T-cell (primary cell): ENCODE measurements around the gene GDF10. TPM values are rescaled to one million over a fixed set of nuclear protein-coding genes. Genes with fewer than 3 reads are reported as not detected.
A peak's percentile ranks its signal among the peaks of the same experiment; 100 is the strongest.

Experiments
- ATAC-seq, 4 experiments: fragments of 200-7000 bp in 3 of 4; fragments of 150-1000 bp in 1 of 4; cut with Tn5 transposase; replicated peaks in 1 of 4; 1 replicate in 3 of 4; 2 replicates in 1 of 4; pipeline ENCODE4 v1.10.0; 2021; ENCODE audit warnings: moderate library complexity in 3 of 4, mild to moderate bottlenecking in 2 of 4, moderate number of reproducible peaks in 1 of 4
- CTCF ChIA-PET, 2 donors: fragments of 300-600 bp; sonication (Branson Sonifier 250); formaldehyde crosslinking; loops; one replicate each; lab custom pipeline; 2022; ENCODE audit warnings: antibody characterized with exemption in 2 of 2; lab: Charles Lee
- POLR2A ChIA-PET, 2 donors: fragments of 300-600 bp; sonication (Branson Sonifier 250); formaldehyde crosslinking; loops; one replicate each; lab custom pipeline; 2022; ENCODE audit warnings: antibody characterized with exemption in 2 of 2; lab: Charles Lee
- DNase-seq, 35 experiments: peaks; one replicate each; pipeline versions ENCODE4 v3.0.0 to v3.0.0-alpha.2; 2013 to 2023
- H3K27ac ChIP-seq: one replicate; pipeline ENCODE4 v1.5.1; 2013; ENCODE audit warnings: low read length
- H3K27me3 ChIP-seq, 2 experiments: replicated peaks in 1 of 2; 1 replicate in 1 of 2; 2 replicates in 1 of 2; pipeline versions ENCODE4 v1.6.1 to v1.7.0; 2013; ENCODE audit warnings: low read length in 1 of 2, mixed read lengths in 1 of 2; ENCODE audit not compliant: control insufficient read depth in 2 of 2, insufficient read depth in 2 of 2; ENCODE audit errors: extremely low read depth in 1 of 2
- H3K36me3 ChIP-seq, 2 donors: 1 replicate in 1 of 2; 2 replicates in 1 of 2; pipeline versions ENCODE4 v1.6.1 to v1.7.0; 2013; ENCODE audit warnings: low read length in 1 of 2; ENCODE audit not compliant: control insufficient read depth in 2 of 2, insufficient read depth in 1 of 2; ENCODE audit errors: extremely low read depth in 1 of 2
- H3K4me1 ChIP-seq, 2 experiments: 1 replicate in 1 of 2; 2 replicates in 1 of 2; pipeline versions ENCODE4 v1.6.1 to v1.7.0; 2013; ENCODE audit warnings: low read length in 2 of 2, mixed read lengths in 1 of 2; ENCODE audit not compliant: insufficient read depth in 2 of 2, control insufficient read depth in 1 of 2; ENCODE audit errors: extremely low read depth in 1 of 2
- H3K4me3 ChIP-seq, 2 donors: 1 replicate in 1 of 2; 2 replicates in 1 of 2; pipeline versions ENCODE4 v1.5.1 to v1.7.0; 2013; ENCODE audit warnings: mild to moderate bottlenecking in 2 of 2, low read length in 1 of 2, moderate library complexity in 1 of 2; ENCODE audit not compliant: control insufficient read depth in 1 of 2; ENCODE audit errors: extremely low read depth in 1 of 2
- H3K9me3 ChIP-seq: 2 replicates; pipeline ENCODE4 v1.7.0; 2013
- H3K27ac Mint-ChIP-seq, 2 donors: one replicate each; pipeline ENCODE4 v1.8.0; 2020 to 2021; ENCODE audit warnings: mild to moderate bottlenecking in 2 of 2, mixed read lengths in 2 of 2
- H3K27me3 Mint-ChIP-seq, 2 donors: one replicate each; pipeline ENCODE4 v1.8.0; 2021 to 2022; ENCODE audit warnings: mixed read lengths in 2 of 2
- H3K36me3 Mint-ChIP-seq: one replicate; pipeline ENCODE4 v1.8.0; 2021; ENCODE audit warnings: mixed read lengths
- H3K4me1 Mint-ChIP-seq, 3 donors: one replicate each; pipeline ENCODE4 v1.8.0; 2020 to 2022; ENCODE audit warnings: mixed read lengths in 3 of 3, mild to moderate bottlenecking in 1 of 3
- H3K4me3 Mint-ChIP-seq, 3 donors: one replicate each; pipeline ENCODE4 v1.8.0; 2020 to 2022; ENCODE audit warnings: mild to moderate bottlenecking in 3 of 3, mixed read lengths in 3 of 3, moderate library complexity in 3 of 3
- H3K9me3 Mint-ChIP-seq, 3 donors: one replicate each; pipeline ENCODE4 v1.8.0; 2020 to 2022; ENCODE audit warnings: mixed read lengths in 3 of 3
- WGBS: methylation state at CpG from one replicate; pipeline ENCODE4 v1.1.5; 2013; ENCODE audit warnings: missing lambda C conversion rate; ENCODE audit not compliant: insufficient coverage; 5-methylcytosine and 5-hydroxymethylcytosine counted together
- total RNA-seq, 35 experiments: library from RNA in 6 of 35; stranded (reverse) in 6 of 35; fragments of 120-200 nt in 1 of 35; gene quantifications; one replicate each; pipeline versions ENCODE4 v1.2.1 to v1.2.4 and lab custom pipeline; 2013 to 2026

GDF10 gene
- total RNA-seq, 5 donors from 2014 or later (not counting 1 experiment from before 2014, with no cell fraction given), result 0.14 to 1.4 (median 0.46) TPM

DNA sequence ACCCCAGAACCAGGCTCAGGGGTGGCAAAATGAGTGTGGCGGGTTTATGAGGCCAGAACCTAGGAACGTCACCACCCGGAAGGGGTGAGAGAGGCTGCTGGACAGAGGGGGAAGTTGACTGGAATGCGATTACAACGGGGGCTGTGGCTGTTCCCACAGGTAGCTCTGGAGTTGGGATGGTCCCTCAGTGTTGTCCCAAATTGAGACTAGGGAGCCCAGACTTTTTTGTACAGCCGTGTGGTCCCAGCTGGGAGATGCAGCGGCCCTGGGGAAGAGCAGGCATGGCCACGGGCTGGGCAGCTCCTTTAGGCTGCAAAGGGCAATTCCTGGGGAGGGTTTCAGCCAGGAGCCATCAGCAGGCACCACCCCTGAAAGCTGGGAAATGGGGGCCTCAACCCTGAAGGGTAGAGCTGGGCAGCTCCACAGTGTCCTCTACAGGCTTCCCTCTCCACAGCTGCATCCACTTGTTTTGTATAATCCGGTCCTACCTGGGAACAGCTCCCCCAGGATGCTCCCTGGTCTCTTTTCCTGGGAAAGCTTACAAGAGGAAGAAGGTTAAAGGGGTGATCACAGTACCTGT lies 11.0 kb upstream of the GDF10 start:
- no peak overlapping the region for H3K27ac ChIP-seq
- 80% methylated on average over 7 of the region's 9 CpGs for WGBS
- H3K27me3 Mint-ChIP-seq, result no peaks in the 10 kb centered on the region
- CTCF ChIA-PET, result no interaction called here
- POLR2A ChIA-PET, result no interaction called here
- H3K4me1 ChIP-seq, result peaks cover 15 to 27% of the 10 kb centered on the region in 2 experiments
- no peak overlapping the region for H3K4me3 Mint-ChIP-seq
- H3K9me3 Mint-ChIP-seq, result no peaks in the 10 kb centered on the region
- peaks cover 29 to 34% (median 29%) of the 10 kb centered on the region in 3 donors for H3K4me1 Mint-ChIP-seq
- no peak overlapping the region for H3K27ac Mint-ChIP-seq
- H3K36me3 ChIP-seq, result no peaks in the 10 kb centered on the region
- H3K4me3 ChIP-seq, result no peak overlapping the region
- H3K36me3 Mint-ChIP-seq, result no peaks in the 10 kb centered on the region
- DNase-seq, result peak in 1 of 35 experiments; percentile 12
- ATAC-seq, result no peak
- no peaks in the 10 kb centered on the region for H3K9me3 ChIP-seq
- peaks cover 0 to 5% of the 10 kb centered on the region in 2 experiments for H3K27me3 ChIP-seq

- no peak overlapping the region for H3K4me3 ChIP-seq
- H3K9me3 Mint-ChIP-seq, result no peaks in the 10 kb centered on the region
- POLR2A ChIA-PET, result no interaction called here
- WGBS, result 90% methylated on average over 3 of the region's 6 CpGs
- H3K4me3 Mint-ChIP-seq, result no peak overlapping the region
- H3K36me3 ChIP-seq, result no peaks in the 10 kb centered on the region
- peaks cover 24 to 31% (median 26%) of the 10 kb centered on the region in 3 donors for H3K4me1 Mint-ChIP-seq
- CTCF ChIA-PET, result no interaction called here
- peaks cover 15 to 27% of the 10 kb centered on the region in 2 experiments for H3K4me1 ChIP-seq
- no peaks in the 10 kb centered on the region for H3K36me3 Mint-ChIP-seq
- ATAC-seq, result no peak
- no peaks in the 10 kb centered on the region for H3K9me3 ChIP-seq
- H3K27ac ChIP-seq, result no peak overlapping the region
- H3K27me3 Mint-ChIP-seq, result no peaks in the 10 kb centered on the region
- no peak overlapping the region for H3K27ac Mint-ChIP-seq
- no peak for DNase-seq
- H3K27me3 ChIP-seq, result peaks cover 0 to 5% of the 10 kb centered on the region in 2 experiments
Observed at GRCh38 chr10:47289921-47290320, 10.1 kb upstream of the GDF10 start.

DNA sequence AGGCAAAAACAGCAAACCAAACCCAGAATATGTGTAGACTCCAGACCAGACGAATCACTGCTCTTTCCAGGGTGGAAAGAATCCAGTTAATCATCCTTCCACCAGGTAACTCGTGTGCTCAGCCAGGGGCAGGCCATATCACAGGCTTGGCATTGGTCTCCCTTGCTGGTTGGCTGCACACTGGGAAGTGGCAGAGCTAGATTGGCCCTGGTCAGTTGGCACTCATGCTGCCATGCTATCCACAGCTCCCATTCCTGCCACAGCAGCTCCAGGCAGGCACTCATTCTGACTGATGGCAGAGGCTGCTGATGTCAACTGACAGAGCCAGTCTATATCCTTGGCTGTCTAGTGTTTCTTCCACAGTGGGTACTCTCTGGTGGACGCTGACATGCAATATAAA lies 9.7 kb upstream of the GDF10 start:
- ChIA-PET CTCF (no interaction called here), POLR2A (no interaction called here)
- Histone ChIP-seq H3K4me3 (no peak overlapping the region), H3K27me3 (peaks cover 0 to 5% of the 10 kb centered on the region in 2 experiments), H3K27ac (no peak overlapping the region), H3K4me1 (peaks cover 15 to 24% of the 10 kb centered on the region in 2 experiments), H3K36me3 (no peaks in the 10 kb centered on the region), H3K9me3 (no peaks in the 10 kb centered on the region)
- 71% methylated on average over 3 of the region's 3 CpGs for WGBS
- Mint-ChIP-seq H3K36me3 (no peaks in the 10 kb centered on the region), H3K4me1 (peaks cover 21 to 28% (median 23%) of the 10 kb centered on the region in 3 donors), H3K4me3 (no peak overlapping the region), H3K9me3 (no peaks in the 10 kb centered on the region), H3K27me3 (no peaks in the 10 kb centered on the region), H3K27ac (no peak overlapping the region)
- no peak for ATAC-seq
- peak in 1 of 35 experiments; percentile 1 for DNase-seq

DNA sequence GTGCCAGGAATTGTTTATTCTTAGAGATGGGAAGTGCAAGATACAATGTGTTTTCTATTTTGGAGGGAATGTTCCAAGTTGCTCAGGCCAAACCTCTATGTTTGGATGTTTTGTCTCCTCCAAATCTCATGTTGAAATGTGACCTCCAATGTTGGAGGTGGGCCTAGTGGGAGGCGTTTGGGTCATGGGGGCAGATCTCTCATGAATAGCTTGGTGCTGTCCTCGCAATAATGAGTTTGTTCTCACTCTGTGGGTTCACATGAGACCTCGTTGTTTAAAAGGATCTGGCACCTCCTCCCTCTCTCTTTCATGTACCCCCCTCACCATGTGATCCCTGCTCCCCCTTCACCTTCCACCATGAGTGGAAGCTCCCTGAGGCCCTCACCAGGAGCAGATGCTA lies 8.3 kb upstream of the GDF10 start:
- no peak for DNase-seq
- WGBS, result 63% methylated on average over 1 of the region's 3 CpGs
- peaks cover 8 to 14% (median 9%) of the 10 kb centered on the region in 3 donors for H3K4me1 Mint-ChIP-seq
- POLR2A ChIA-PET, result no interaction called here
- peaks cover 0 to 7% of the 10 kb centered on the region in 2 experiments for H3K27me3 ChIP-seq
- no peak for ATAC-seq
- H3K9me3 Mint-ChIP-seq, result no peaks in the 10 kb centered on the region
- no peak overlapping the region for H3K27ac ChIP-seq
- no peaks in the 10 kb centered on the region for H3K27me3 Mint-ChIP-seq
- peaks cover 7 to 10% of the 10 kb centered on the region in 2 experiments for H3K4me1 ChIP-seq
- H3K9me3 ChIP-seq, result no peaks in the 10 kb centered on the region
- no peak overlapping the region for H3K4me3 Mint-ChIP-seq
- CTCF ChIA-PET, result no interaction called here
- no peaks in the 10 kb centered on the region for H3K36me3 Mint-ChIP-seq
- H3K27ac Mint-ChIP-seq, result no peak overlapping the region
- H3K4me3 ChIP-seq, result no peak overlapping the region
- H3K36me3 ChIP-seq, result no peaks in the 10 kb centered on the region

GRCh38 chr10:47294057-47294456 lies 5.9 kb upstream of the GDF10 start:
- H3K4me3 ChIP-seq, result no peak overlapping the region
- no CpG with 5 or more reads among the region's 9 CpGs for WGBS
- H3K36me3 Mint-ChIP-seq, result no peaks in the 10 kb centered on the region
- DNase-seq, result no peak
- no peak overlapping the region for H3K27ac ChIP-seq
- no peaks in the 10 kb centered on the region for H3K4me1 Mint-ChIP-seq
- ChIA-PET POLR2A (no interaction called here), CTCF (no interaction called here)
- H3K9me3 Mint-ChIP-seq, result no peaks in the 10 kb centered on the region
- peaks cover 0 to 7% of the 10 kb centered on the region in 2 experiments for H3K27me3 ChIP-seq
- H3K36me3 ChIP-seq, result no peaks in the 10 kb centered on the region
- no peaks in the 10 kb centered on the region for H3K9me3 ChIP-seq
- H3K27ac Mint-ChIP-seq, result no peak overlapping the region
- H3K4me1 ChIP-seq, result no peaks in the 10 kb centered on the region
- ATAC-seq, result no peak
- peaks cover 0 to under 1% of the 10 kb centered on the region in 2 donors for H3K27me3 Mint-ChIP-seq
- no peak overlapping the region for H3K4me3 Mint-ChIP-seq

- H3K27me3 Mint-ChIP-seq, result peaks cover under 1 to 5% of the 10 kb centered on the region in 2 donors
- peaks cover 0 to 7% of the 10 kb centered on the region in 2 experiments for H3K27me3 ChIP-seq
- ATAC-seq, result no peak
- H3K4me3 Mint-ChIP-seq, result no peak overlapping the region
- H3K4me1 ChIP-seq, result peaks cover 0 to 2% of the 10 kb centered on the region in 2 experiments
- 100% methylated on average over 1 of the region's 5 CpGs for WGBS
- ChIA-PET POLR2A (no interaction called here), CTCF (no interaction called here)
- no peaks in the 10 kb centered on the region for H3K36me3 Mint-ChIP-seq
- H3K27ac ChIP-seq, result no peak overlapping the region
- no peaks in the 10 kb centered on the region for H3K9me3 Mint-ChIP-seq
- H3K27ac Mint-ChIP-seq, result no peak overlapping the region
- DNase-seq, result peak in 1 of 35 experiments; percentile 18
- H3K4me3 ChIP-seq, result no peak overlapping the region
- no peaks in the 10 kb centered on the region for H3K36me3 ChIP-seq
- no peaks in the 10 kb centered on the region for H3K9me3 ChIP-seq
- peaks cover 1 to 3% (median 1%) of the 10 kb centered on the region in 3 donors for H3K4me1 Mint-ChIP-seq
Observed at GRCh38 chr10:47294501-47294900, 5.5 kb upstream of the GDF10 start.
